KBM-7 (cell line): ENCODE measurements around the gene STAT5B.
A peak's percentile ranks its signal among the peaks of the same experiment; 100 is the strongest.

Experiments
- DNase-seq: peaks from one replicate; pipeline ENCODE4 v3.0.0-alpha.2; 2015
- in situ Hi-C: fragments of 300-500 bp; cut with MboI; formaldehyde crosslinking; loops from 2 replicates; pipeline ENCODE4 v1.14.3; 2020; ENCODE audit warnings: low sequenced_read_pairs, low pct_unique_long_range_greater_than_20kb, mixed read lengths

STAT5B gene

DNA sequence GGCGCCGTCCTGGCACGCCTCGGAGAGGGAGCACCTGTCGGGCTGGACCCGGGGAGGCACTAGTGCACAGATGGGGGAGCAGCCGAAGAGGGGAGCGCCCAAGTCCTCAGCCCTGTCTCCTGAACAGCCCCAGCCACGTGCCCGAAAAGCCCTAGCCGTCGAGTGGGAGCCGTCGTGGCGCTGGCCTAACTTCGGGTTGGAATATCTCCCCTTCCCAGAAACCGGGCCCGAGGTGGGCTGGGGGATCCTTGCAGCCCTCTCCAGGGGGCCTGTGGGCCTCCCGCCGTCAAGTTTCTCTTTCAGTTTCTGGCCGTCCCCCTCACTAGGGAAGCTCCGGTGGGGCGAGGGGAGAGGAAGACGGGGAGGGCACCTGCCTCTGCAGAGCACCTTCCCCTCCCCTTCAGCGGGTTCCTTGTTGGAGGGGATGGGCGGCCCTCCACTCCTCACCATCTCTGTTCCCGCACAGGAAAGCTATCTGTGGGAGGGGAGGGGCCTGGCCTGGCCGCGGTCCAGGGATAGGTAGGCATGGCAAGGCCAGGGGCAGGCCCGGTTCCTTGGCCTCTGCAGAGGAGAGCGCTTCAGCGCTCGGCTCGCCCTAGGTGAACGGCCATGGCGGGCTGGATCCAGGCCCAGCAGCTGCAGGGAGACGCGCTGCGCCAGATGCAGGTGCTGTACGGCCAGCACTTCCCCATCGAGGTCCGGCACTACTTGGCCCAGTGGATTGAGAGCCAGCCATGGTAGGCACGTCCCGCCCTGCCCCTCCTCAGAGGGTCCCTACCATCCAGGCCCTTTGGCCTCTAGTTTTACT is 12.8 kb upstream of the STAT5B start:
- in situ Hi-C loops: no loop called here
- peak; percentile 70 for DNase-seq

DNA sequence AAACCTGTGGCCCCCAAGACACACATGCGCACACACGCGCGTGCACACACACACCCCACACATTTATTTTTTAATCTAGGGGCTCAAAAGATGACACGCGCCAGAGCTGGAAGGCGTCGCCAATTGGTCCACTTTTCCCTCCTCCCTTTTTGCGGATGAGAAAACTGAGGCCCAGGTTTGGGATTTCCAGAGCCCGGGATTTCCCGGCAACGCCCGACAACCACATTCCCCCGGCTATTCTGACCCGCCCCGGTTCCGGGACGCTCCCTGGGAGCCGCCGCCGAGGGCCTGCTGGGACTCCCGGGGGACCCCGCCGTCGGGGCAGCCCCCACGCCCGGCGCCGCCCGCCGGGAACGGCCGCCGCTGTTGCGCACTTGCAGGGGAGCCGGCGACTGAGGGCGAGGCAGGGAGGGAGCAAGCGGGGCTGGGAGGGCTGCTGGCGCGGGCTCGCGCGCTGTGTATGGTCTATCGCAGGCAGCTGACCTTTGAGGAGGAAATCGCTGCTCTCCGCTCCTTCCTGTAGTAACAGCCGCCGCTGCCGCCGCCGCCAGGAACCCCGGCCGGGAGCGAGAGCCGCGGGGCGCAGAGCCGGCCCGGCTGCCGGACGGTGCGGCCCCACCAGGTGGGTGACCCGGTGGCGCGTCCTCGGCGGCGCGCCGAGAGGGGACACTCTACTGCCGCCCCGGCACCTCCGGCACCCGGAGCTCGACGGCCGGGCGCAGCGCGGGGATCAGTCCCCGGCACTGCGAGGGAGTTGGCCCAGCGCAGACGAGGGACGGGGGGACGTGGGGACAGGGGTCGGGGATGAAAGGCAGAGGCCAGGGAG is 12.0 kb upstream of the STAT5B start, which contains the start of gene STAT5A:
Gene STAT5A, plus strand, starts transcription at position 522 of the 826 bp plus-strand sequence. CDS start 914 bp downstream, outside the sequence.
- DNase-seq: peak; percentile 84
- in situ Hi-C loops: no loop called here

DNA sequence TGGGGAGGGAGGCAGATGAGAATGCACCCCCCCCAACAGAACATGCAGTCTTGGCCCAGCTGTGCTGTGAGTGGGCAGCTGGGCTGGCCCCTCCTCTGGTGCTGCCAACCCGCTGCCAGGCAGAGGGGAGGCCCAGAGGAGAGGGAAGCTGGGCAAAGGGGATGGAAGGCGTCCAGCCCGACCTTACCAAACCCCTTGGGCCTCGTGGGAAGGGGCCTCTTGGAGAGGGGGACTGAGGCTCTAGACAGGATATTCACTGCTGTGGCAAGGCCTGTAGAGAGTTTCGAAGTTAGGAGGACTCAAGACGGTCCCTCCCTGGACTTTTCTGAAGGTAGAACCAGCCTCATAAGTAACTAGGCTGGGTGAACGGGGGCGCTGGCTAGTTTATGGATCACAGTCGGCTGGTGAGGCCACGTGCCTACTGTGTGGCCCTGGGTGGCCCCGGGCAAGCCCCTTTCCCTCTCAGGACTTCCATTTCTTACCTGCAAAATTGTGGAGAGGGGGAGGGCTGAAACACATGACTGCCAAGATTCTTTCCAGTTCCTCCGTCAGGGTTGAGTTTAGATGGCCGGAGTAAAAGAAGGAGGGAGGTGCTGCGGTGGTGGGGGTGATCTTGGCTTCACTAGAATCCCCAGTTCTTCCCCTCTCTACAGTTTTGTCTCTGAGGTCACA is 11.2 kb upstream of the STAT5B start:
- in situ Hi-C loops: no loop called here
- peak; percentile 54 for DNase-seq

DNA sequence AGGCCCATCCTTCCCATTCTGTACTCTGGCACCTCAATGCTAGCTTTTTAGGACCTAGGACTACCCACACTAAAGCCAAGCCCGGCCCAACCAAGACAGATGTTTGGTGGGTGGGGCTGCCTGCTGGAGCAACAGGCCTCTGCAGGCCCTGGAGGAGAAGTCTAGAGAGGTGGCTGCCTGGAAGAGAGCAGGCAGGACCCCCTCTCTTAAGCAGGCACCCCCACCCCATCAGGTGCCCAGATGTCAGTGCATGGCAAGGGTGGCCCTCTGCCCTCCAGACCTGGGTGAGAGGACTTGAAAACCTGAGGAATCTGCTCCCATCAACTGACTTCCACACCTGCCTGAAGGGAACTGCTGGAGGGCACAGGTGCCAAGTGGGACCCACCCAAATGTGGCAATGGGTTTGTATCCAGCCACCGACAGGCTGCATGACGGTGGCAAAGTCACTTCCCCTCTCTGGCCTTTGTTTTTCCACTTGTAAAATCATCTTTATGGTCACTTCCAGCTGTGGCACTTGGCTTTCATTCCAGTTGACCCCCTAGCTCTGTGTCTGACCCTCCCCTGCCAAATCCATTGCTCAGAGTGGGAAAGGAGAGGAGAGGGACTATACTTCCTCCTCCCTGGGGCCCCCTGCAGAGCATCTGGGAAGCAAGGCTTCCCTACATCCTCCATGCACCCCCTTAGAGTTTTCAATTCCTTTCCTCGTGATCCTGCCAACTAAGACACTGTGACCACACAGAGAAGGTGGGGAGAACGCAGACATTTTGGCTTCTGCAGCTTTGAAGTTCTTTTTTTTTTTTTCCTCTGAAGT is 10.4 kb upstream of the STAT5B start:
- in situ Hi-C loops: no loop called here
- no peak for DNase-seq

DNA sequence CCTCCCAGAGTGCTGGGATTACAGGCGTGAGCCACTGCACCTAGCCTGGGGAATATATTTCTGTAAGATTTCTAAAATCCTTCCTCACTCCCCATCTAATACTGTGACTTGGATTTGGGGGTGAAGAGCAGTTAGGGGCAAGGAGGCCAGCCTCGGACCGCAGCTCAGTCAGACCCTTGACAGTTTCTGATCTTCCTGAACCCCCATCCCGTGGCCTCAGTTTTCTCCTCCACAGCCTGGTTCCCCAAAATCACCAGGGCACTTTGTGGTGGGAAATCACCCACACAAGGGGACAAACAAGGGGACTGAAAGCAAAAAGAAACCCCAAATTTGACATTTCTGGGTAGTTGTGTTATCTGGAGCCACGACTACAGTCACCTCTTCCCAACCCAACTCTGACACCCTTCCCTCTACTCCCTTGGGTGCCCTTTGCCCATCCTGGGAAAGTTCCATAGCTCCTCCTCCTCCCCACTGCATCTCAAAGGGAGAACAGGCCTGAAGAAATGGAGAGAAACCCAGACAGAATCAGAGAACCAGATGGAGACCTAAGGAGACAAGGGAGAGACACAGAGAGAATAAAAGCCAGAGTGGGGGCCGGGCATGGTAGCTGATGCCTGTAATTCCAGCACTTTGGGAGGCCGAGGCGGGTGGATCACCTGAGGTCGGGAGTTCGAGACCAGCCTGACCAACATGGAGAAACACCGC is 9.3 kb upstream of the STAT5B start:
- in situ Hi-C loops: no loop called here
- no peak for DNase-seq

DNA sequence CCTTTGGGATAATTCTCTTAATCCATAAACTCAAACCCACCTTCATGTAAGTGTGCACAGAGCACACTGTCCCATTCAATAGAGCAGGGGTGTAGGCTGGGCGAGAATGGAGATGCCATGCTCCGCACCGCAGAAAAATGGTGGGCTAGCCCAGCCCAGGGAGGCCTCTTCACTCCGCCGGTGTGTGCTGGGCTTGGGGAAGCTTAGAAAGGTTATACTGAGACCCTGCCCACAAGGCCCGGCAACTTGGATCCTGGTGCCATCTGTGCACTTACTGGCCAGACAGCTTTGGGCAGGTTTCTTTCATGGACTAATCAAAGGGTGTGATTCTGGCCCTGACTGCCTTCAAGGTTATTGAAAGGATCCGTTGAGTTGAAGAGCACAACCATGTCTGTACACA is 8.4 kb upstream of the STAT5B start:
- in situ Hi-C loops: no loop called here
- DNase-seq: no peak

DNA sequence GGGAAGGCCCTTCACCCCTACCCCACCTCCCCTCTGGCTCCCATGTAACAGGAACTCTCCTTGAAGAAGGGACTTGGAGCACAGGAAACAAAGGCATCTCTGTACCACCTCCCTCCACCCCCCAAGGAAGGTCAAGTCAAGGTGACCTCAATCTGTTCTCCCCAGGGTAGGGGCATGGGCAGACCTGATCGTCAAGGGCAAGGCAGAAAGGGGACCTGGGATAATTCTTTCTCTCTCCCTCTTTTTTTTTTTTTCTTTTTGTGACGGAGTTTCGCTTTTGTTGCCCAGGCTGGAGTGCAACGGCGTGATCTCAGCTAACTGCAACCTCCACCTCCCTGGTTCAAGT is 7.8 kb upstream of the STAT5B start:
- in situ Hi-C loops: no loop called here
- no peak for DNase-seq

DNA sequence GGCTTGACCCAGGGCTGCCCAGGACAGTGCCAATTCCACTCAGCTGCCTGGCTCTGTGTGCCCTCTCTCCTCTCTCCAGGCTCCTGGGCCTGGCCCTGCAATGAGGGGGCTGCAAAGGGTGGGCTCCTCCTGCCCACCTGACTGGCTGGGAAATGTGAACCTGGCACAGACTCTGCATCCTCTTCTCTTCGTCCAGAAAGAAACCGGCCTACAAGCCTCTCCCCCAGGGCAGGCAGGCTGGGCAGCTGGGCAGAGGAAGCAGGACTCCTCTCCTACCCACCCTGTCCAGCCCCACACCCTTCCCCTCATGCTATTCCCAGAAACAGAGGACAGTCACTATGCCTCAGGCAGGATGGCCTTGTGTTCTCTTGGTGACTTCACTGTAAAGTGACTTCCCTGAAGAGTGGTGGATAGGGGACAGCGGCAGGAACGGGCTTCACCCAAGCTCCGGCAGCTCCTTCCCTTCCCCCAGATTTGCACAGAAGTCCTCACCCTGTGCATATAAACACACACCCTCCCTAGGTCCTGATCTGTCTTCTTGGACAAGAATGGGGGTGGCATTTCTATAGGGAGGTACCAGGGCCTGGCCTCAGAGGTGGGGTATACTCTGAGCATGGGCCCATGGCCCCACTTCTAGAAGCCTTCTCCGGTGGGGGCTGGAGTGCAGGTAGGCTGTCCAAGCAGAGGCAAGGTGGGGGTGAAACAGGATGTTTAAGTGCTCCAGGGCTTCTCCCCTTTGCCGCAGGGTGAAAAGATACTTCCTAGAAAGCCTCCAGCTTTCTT is 7.2 kb upstream of the STAT5B start:
- in situ Hi-C loops: no loop called here
- DNase-seq: no peak

DNA sequence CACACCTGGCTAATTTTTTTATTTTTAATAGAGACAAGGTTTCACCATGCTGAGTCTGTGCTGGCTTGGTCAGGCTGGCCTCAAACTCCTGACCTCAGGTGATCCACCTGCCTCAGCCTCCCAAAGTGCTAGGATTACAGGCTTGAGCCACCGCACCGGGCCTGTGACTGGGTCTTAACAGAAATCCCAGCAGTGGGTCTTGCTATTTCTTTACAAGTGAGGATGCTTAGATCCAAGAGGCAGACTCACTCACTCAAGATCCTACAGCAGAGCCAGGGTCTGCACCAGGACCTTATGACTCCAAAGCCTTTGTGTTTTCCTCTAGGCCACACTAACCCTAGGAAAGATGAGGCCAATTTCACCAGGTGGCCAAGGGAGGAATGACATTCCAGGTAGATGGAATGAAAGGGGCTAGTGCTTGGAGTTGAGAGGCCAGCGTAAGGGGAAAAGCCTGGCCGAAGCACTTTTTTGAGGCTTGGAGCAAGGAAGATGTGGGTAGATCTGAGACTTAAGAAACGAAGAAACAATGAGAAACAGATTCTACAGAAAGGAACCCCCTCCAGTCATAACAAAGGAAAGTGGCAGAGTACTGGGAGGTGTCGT is 6.4 kb upstream of the STAT5B start:
- in situ Hi-C loops: no loop called here
- DNase-seq: no peak

DNA sequence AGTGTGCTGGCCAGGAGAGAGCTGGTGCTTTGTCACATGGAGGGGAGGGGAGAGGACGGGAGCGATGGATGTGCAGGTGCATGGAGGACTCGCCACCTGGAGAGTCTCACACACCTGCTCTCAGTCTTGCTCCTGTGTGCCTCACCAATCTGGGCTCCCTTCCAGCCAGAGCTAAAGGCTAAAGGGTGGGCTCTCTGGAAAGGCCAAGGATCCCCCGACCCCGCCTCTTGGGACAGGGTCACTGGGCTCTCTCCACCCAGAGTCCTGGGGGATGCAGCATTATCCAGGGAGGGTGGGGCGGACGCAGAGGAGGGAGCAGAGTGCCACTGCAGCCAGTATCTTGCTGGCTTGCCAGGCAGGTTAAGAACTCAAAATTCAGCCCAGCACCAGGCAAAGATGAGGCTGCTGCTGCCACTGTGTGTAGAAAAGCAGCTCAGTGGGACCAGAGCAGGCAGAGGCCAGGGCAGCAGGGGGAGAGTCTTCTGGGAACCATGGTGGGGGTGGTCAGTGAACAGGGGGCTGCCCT is 5.4 kb upstream of the STAT5B start:
- in situ Hi-C loops: no loop called here
- DNase-seq: no peak

DNA sequence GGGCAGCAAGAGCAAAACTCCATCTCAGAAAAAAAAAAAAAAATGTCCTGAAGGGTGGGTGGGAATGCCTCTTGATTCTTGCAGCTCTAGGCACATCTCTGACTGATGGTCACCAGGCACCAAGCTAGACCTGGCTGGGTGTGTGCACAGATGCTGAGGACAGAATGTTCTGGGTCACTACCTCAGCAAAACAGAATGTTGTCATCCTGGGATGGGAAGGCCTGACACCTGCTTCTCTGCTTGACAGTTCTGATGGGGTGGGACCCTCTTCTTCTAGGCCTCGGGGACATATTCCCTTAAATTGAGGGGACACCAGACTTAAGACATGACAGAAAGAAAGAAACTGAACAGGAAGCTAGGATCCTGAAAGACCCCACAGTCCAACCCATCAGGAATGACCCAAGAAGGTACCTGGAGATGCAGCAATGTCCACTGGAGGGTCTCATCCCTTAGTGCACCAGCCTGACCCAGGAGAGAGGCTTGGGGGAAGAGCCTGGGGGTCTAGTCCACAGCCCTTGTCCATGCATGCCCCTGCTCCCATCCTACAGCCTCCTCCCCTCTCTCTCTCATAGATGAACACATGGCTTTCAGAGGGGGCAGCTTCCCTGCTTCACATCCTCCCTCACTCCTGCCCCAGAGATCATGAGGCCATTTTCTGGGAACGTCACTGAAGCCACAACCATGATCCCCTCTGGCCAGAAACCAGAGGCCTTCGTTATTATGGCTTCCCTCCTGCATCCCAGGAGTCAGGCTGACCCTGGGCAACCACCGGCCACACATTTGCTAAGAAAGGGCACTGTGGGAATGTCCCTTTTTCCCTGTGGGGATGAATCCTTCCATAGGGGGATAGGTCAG is 3.8 kb upstream of the STAT5B start:
- in situ Hi-C loops: no loop called here
- DNase-seq: no peak

DNA sequence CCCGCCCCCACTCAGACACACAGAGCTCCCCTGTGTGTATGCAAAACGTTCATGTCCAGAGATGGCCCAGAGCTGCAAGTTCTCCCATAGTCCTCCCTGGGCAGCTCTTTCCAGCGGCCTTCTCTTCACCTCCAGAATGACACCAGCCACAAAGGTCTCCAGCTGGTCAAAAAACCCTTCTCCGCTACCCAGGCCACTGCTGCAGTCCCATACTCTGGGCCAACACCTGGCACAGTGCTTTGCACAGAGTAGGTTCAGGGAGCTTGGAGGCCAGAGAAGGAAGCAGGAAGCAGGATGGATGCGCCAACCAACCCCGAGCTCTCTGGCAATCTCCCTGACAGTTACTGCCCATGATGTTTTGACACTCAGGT is 1.1 kb upstream of the STAT5B start:
- in situ Hi-C loops: no loop called here
- DNase-seq: peak; percentile 42

DNA sequence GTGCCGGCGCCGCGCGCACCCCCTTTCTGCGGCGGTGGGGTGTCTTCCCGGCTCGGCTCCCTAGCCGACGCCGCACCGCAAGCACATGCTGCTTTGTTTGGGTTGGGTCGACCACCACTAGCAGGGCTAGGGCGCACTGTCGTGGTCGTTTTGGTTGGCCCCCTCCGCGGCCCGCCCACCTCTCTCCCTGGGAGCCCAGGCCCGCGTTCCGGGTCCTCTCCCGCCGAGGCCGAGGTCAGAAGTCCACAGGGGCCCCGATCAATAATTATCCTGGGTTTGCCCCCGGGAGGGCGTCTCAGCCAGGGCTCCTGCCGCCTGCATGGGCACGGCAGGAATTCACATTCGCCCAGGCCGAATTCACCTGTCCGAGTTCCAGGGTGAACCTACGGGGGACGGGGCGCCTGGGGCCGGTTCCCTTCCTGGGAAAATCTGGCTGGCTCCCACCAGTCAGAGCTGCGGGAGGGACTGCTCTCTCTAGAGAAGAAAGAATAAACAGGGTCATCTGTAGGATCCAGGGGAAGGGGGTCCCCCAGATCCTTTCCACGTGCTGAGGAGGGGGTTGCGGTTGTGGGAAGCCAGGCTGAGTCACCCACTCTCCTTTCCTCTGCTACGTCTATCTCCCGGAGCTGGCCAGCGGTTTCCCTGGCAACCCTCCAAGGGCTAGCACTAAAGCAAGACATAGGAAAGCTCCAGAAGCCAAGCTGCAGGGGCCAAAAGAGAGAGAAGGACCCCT is 584 bp upstream of the STAT5B start:
- DNase-seq: peak; percentile 65
- in situ Hi-C loops: no loop called here

DNA sequence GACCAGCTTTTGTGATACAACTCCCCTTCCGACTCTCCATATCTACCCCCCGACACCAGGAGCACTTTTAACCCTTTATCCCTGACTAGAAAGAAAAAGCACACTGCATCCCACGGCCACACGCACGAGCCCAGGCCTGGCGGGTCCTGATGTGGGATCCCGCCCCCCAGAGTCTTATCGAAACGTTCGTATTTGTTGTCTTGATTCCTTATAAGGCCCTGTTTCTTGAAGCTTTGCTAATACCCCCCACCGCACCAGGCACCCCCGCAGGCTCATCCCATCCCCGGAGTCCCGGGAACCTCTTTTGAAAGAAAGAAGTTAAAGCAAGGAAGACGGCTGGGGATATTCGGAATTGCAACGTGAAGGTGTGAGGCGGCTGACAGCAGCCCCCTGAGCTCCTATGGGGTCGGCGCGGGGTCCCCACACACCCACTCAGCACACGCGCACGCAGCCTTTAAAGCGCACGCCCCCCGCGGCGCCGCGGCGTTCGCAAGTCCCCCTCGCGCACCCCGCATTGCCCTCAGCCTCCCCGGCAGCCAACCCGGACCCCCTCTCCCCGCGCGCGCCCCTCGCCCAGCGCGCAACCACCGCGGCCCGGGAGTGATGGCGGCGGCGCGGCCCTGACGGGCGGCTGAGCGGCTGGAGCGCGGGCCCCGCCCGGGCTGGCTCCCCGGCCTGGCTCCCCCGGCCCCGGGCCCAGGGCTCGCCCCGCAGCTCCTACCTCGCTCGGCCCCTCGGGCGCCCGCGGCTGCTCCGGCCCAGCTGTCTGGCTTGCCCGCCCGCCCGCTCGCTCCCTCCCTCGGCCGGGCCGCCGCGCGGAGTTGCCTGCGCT is 448 bp downstream of the STAT5B start:
- DNase-seq: peak; percentile 53
- in situ Hi-C loops: no loop called here
